Ectodermal cell (in vitro differentiated cells): ENCODE results near the gene SERPINA4.

Source experiments
- H3K27ac ChIP-seq: 2 replicates; pipeline ENCODE4 v1.7.0; 2013; ENCODE audit warnings: mild to moderate bottlenecking, low read depth, low read length; ENCODE audit not compliant: insufficient read depth, poor library complexity, severe bottlenecking
- H3K27me3 ChIP-seq: 2 replicates; pipeline ENCODE4 v1.7.0; 2013; ENCODE audit warnings: mild to moderate bottlenecking, low read length; ENCODE audit not compliant: insufficient read depth, control insufficient read depth, poor library complexity, severe bottlenecking
- H3K36me3 ChIP-seq: one replicate; pipeline ENCODE4 v1.7.0; 2013; ENCODE audit warnings: low read length; ENCODE audit not compliant: control insufficient read depth, insufficient read depth
- H3K4me1 ChIP-seq: one replicate; pipeline ENCODE4 v1.7.0; 2013; ENCODE audit warnings: low read length; ENCODE audit not compliant: control insufficient read depth, insufficient read depth
- H3K4me3 ChIP-seq: 2 replicates; pipeline ENCODE4 v1.7.0; 2013; ENCODE audit warnings: low read depth, low read length, control low read depth; ENCODE audit not compliant: insufficient read depth
- H3K9me3 ChIP-seq: 2 replicates; pipeline ENCODE4 v1.7.0; 2013; ENCODE audit warnings: mild to moderate bottlenecking, low read length, moderate library complexity; ENCODE audit not compliant: control insufficient read depth
- WGBS, 2 experiments: methylation state at CpG; one replicate each; pipeline ENCODE4 v1.1.7; 2013; ENCODE audit warnings: missing lambda C conversion rate in 2 of 2; 5-methylcytosine and 5-hydroxymethylcytosine counted together

Gene SERPINA4

GRCh38 chr14:94613720-94614644 lies 52.7 kb downstream of the SERPINA4 start:
- H3K4me3 ChIP-seq = no peak overlapping the region
- peaks cover 6% of the 10 kb centered on the region for H3K4me1 ChIP-seq
- H3K27me3 ChIP-seq = no peaks in the 10 kb centered on the region
- H3K36me3 ChIP-seq = no peaks in the 10 kb centered on the region
- 92 to 93% methylated on average over 20 of the region's 20 CpGs for WGBS, 2 experiments
- H3K27ac ChIP-seq = no peak overlapping the region
- no peaks in the 10 kb centered on the region for H3K9me3 ChIP-seq

DNA sequence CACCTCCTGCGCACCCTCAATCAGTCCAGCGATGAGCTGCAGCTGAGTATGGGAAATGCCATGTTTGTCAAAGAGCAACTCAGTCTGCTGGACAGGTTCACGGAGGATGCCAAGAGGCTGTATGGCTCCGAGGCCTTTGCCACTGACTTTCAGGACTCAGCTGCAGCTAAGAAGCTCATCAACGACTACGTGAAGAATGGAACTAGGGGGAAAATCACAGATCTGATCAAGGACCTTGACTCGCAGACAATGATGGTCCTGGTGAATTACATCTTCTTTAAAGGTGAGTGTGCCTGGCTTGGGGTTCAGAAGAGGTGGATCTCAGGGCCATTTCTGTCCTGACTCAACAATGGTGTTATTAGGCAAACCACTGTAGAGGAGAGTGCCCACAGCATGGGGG lies 53.6 kb downstream of the SERPINA4 start:
- Histone ChIP-seq H3K4me1 (peaks cover 6% of the 10 kb centered on the region), H3K27me3 (no peaks in the 10 kb centered on the region), H3K4me3 (no peak overlapping the region), H3K9me3 (peaks cover 3% of the 10 kb centered on the region), H3K27ac (no peak overlapping the region), H3K36me3 (no peaks in the 10 kb centered on the region)
- WGBS, 2 experiments = 96% methylated on average over 7 of the region's 7 CpGs

GRCh38 chr14:94615254-94615653 lies 54.0 kb downstream of the SERPINA4 start:
- H3K9me3 ChIP-seq = peaks cover 3% of the 10 kb centered on the region
- peaks cover 6% of the 10 kb centered on the region for H3K4me1 ChIP-seq
- H3K36me3 ChIP-seq = no peaks in the 10 kb centered on the region
- 76 to 78% methylated on average over 3 of the region's 3 CpGs for WGBS, 2 experiments
- no peaks in the 10 kb centered on the region for H3K27me3 ChIP-seq
- H3K4me3 ChIP-seq = no peak overlapping the region
- no peak overlapping the region for H3K27ac ChIP-seq

- H3K4me1 ChIP-seq = peaks cover 6% of the 10 kb centered on the region
- 92 to 93% methylated on average over 8 of the region's 8 CpGs for WGBS, 2 experiments
These were observed 54.8 kb downstream of the SERPINA4 start for GRCh38 chr14:94615823-94616570.

GRCh38 chr14:94617366-94617941 lies 56.2 kb downstream of the SERPINA4 start:
- 90 to 95% methylated on average over 2 to 5 of the region's 5 CpGs for WGBS, 2 experiments
- Histone ChIP-seq H3K9me3 (peaks cover 3% of the 10 kb centered on the region), H3K4me3 (no peak overlapping the region), H3K27me3 (no peaks in the 10 kb centered on the region), H3K27ac (no peak overlapping the region), H3K36me3 (no peaks in the 10 kb centered on the region), H3K4me1 (peaks cover 6% of the 10 kb centered on the region)

More at GRCh38 chr14:94615823-94616570, 54.8 kb downstream of the SERPINA4 start:
- Histone ChIP-seq H3K36me3 (no peaks in the 10 kb centered on the region), H3K9me3 (peaks cover 3% of the 10 kb centered on the region), H3K27ac (no peak overlapping the region), H3K27me3 (no peaks in the 10 kb centered on the region), H3K4me3 (no peak overlapping the region)

DNA sequence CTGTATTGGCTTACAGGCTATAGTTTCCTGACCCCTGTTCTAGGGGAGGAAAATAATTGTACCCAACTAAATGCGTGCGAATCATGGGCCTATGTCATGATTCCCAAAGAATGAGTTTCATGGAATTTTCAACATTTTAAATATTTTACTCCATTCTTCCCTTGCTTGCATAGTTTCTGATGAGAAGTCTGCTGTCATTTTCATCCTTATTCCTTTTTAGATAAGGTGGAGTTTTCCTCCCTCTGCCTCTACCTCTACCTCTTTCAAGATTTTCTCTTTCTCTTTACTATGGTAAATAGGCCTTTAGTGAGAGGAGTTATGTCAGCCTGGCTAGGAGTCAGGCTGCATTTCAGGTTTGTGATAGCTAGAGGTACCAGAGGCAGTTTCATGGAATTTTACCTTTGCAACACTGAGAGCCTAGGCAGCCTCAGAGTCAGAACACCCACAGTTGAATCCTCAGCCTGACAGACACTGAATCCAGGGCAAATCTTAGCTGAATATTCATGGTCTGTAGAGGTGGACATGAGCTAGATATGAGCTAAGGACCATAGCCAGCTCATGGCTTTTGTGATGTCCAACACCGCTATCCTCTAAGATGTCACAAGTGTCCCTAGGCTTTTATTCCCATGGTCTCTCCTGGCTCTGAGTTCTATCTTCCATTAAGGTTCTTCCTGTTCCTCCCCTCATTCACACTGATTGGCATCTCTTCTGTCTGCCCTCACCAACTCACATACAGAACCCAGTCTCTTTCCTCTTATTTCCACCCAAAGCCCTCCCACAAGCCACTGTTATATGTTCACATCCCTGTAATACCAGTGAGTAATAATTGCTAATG lies 57.0 kb downstream of the SERPINA4 start:
- H3K27me3 ChIP-seq = no peaks in the 10 kb centered on the region
- peaks cover 1% of the 10 kb centered on the region for H3K4me1 ChIP-seq
- no peak overlapping the region for H3K4me3 ChIP-seq
- no peak overlapping the region for H3K27ac ChIP-seq
- 81 to 94% methylated on average over 3 of the region's 3 CpGs for WGBS, 2 experiments
- H3K9me3 ChIP-seq = peaks cover 3% of the 10 kb centered on the region
- no peaks in the 10 kb centered on the region for H3K36me3 ChIP-seq

DNA sequence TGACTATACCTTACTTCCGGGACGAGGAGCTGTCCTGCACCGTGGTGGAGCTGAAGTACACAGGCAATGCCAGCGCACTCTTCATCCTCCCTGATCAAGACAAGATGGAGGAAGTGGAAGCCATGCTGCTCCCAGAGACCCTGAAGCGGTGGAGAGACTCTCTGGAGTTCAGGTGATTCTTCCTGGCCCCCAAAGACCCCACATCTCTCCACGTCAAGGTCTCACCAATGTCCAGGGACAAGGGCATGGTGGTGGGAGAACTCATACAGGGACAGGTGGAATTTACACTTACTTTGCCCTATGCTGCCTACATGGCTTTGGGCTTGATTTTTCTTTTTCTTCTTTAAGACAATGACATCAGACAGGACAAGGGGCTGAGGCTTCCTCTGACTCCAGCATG lies 58.1 kb downstream of the SERPINA4 start:
- H3K27ac ChIP-seq = no peak overlapping the region
- H3K4me3 ChIP-seq = no peak overlapping the region
- no peaks in the 10 kb centered on the region for H3K4me1 ChIP-seq
- 94 to 97% methylated on average over 6 of the region's 6 CpGs for WGBS, 2 experiments
- H3K9me3 ChIP-seq = peaks cover 3% of the 10 kb centered on the region
- no peaks in the 10 kb centered on the region for H3K27me3 ChIP-seq
- H3K36me3 ChIP-seq = no peaks in the 10 kb centered on the region
